SKM-1 treated with dmso at 0.1 percent for 144 hours (cell line): Measurements from ENCODE around the gene RSBN1L.

Source experiments
- DNase-seq: peaks from one replicate; lab custom pipeline; 2025; ENCODE audit not compliant: unreplicated experiment; lab: John Stamatoyannopoulos, UW

The RSBN1L gene

DNA sequence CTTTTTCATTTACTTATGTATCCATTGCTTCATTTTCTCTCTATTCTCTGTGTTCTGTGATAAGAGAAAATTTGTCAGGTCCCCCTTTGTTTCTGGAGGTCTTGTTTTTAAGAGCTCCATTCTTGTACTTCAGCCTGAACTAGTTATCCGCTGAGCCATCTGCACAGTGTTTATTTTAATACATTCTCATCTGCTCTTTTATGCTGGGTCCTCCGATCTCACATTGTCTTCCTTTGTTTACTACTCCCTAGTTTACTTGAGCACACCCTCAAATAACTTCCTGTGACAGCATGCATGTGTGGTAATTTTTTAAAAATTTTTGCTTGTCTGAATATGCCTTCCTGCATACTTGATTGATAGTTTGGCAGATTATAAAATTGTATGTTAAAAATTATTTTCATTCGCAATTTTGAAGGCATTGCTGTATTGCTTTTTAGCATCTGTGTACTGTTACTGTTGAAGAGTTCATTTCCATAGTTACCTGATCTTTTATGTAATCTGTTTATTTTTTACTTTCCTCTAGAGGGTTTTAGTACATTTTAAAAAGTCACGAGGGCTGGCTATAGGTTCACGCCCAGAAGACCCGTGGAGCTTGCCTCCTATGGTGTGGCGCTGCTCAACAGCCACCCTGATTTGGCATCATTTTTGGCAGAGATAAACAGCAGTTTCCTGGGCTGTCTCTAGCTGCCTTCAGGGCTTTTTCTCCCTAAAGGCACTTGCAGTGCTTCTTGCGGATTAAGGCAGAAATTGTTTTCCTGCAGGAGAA is 31.9 kb downstream of the RSBN1L start:
- no peak for DNase-seq

DNA sequence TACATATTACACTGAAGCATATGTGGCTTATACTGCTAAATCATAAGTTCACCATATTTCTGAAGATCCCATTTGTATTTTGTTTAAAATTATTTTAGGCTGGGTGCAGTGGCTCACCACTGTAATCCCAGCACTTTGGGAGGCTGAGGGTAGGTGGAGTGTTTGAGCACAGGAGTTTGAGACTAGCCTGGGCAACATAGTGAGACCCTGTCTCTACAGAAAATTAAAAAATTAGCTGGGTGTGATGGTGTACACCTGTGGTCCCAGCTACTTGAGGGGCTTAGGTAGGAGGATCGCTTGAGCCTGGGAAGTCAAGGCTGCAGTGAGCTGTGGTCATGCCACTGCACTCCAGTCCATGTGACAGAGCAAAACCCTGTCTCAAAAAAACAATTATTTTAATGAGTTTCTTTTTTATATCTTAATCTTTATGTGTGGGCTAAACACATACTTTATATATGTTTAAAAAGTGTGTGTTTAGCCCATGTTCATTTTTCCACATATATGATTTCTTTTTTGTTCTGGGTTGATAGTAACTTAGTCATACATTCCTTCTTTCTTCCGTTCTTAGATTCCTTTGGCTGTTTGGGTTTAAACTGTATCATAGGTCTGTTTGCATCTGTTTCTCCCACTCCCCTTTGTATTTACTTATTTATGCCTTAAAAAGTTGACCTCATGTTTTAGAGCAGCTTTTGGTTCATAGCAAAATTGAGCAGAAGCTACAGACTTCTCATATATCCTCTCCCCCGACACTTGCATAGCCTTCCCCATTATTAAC is 33.5 kb downstream of the RSBN1L start:
- no peak for DNase-seq

DNA sequence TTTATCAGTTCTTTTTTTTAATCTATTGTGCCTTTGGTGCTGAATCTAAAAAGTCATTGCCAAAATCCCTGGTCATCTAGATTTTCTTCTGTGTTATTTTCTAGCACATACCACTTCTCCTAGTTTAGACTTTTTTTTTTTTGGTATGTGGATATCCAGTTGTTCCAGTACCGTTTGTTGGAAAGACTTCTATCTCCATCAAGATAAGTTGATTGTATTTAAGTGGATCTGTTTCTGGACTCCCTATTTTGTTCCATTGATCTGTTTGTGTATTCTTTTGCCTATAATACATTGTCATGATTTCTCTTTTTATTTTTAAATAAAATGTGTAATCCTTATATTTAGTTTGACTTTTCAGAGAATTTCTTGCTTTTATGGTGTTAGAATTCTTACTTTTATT is 35.5 kb downstream of the RSBN1L start:
- DNase-seq, result no peak

DNA sequence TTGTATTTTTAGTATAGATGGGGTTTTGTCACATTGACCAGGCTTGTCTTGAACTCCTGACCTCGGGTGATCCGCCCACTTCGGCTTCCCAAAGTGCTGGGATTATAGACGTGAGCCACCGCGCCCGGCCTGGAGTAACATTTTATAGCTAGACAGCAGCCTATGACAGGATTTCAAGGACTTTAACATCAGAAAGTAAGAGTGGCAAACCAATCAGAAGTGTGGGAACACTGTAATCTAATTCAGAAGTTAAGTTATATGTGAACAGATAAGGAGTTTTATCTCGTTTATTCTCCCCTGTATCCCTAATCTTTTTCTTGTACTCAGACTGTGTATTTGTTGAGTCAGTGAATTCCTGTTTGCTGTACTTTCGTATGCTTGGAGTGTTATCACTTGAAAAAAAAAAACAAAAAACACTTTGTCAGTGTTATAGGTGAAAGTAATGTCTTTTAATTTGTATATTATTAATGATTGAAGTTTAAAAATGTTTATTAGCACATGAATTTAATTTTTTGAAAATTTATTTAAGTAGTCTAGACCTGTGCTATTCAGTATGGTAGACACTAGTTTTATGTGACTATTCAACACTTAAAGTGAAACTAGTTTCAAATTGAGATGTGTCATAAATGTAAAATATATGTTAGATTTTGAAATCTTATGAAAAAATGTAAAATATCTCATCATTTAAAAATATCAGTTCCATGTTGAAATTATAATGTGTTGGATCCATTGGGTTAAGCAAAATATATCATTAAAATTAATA is 38.6 kb downstream of the RSBN1L start:
- no peak for DNase-seq

DNA sequence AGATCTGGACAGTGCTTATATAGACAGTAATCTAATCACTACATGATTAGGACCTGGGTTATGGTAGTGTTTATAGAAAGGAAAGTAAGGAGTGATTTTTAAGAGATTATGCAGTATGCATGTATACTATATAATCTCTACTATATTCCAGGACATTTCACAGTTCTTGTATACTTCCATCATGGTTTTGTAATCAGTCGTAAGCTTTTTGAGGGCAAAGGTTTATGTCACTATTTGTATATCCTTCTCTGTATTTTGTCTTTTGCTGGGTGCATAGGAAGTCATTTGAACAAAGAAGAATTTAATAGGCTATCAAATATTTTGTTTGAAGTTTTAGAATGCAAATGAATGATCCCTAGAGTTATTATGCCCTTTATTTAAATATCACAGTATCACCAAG is 39.2 kb downstream of the RSBN1L start:
- no peak for DNase-seq

DNA sequence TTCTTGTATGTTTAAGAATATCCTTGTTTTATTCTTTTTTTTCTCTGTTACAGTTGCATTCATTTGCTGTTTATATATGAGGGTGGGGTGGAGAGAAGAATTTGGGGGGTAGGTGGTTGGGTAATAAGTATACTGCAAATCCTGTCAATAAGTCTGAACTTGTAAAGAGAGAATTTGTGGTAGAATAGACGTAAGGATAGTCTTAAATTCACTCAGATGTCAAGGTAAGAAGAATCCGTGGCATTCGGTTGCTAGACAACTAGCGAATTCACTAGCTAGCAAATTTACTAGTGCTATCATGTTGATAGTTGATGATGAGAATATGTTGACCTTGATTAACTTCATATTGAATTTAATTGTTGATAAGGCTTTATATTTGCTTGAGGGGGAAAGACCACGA is 40.7 kb downstream of the RSBN1L start:
- DNase-seq, result no peak

DNA sequence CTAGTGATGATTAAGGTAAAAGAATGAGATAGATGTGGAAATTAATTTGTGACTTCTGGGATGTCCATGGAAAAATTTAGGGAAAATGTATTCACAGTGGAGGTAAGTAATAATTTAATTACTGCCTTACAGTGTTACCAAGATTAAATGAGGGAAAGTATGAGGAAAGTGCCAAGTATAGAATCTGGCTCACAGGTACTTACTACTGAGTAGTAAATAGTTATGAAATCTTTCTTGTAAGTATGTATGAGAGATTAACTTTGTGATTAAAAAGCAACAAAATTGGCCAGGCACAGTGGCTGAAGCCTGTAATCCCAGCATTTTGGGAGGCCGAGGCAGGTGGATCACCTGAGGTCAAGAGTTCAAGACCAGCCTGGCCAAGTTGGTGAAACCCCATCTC is 42.1 kb downstream of the RSBN1L start:
- no peak for DNase-seq

DNA sequence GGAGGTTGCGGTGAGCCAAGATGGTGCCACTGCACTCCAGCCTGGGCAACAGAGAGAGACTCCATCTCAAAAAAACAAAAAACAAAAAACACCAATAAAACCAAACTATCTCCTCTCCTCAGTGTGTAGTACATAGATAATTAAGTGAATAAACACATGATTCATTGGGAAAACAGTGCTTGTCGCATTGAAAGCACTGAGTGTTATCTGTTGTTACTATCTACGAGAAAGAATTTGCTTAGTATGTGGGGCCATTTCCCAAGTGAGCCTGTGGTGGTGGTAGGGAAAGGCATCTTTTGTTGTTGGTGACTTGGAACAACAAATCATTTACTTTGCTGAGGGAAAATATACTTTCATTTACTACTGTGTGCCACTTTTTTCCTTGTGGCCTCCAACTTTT is 42.6 kb downstream of the RSBN1L start:
- no peak for DNase-seq

DNA sequence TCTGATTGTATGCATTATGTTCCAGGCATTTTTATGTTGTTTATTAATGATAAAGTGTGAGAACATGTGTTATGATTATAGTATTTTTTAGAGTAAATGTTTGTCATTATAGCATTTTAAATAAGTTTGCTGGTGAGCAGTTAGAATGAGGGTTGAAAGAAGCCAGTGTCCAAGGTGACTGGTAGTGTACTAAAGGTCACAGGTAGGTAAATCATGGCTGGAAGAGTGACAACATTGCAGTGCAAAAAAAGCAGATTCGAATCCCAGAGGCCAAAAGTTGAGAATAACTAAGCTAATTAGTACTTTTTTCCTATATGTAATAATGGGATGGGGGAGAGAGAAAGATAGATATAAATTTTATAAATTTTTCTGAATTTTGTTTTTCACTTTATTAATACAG is 44.0 kb downstream of the RSBN1L start:
- no peak for DNase-seq

DNA sequence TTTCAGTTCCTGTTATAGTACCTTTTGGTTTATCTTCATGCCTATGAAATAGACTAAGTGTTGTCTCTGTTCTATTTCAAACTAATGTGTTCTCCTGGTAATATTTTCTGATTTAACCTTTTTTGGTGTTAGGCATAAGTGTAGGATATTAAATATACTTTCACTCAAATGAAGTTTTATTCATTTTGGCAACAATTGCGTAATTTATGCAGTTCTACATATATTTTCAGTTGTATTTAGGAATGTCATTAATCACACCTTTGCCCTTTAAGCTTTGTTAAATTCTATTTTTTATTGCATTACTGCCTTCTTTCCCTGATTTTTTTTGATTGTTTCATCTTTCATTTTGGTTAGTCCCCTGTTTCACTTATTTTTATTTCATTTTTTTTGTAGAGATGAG is 47.3 kb downstream of the RSBN1L start:
- DNase-seq, result no peak

DNA sequence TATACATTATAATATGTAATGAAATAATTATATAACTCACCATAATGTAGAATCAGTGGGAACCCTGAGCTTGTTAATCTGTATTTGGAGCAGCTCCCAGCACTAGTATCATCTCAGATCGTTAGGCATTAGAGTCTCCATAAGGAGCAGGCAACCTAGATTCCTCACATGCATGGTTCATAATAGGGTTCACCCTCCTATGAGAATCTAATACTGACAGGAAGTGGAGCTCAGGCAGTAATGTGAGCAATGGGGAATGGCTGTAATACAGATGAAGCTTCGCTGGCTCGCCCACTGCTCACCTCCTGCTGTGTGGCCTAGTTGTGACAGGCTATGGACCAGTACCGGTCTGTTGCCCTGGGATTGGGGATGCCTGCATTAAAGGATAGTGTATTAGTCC is 49.5 kb downstream of the RSBN1L start:
- DNase-seq, result no peak

DNA sequence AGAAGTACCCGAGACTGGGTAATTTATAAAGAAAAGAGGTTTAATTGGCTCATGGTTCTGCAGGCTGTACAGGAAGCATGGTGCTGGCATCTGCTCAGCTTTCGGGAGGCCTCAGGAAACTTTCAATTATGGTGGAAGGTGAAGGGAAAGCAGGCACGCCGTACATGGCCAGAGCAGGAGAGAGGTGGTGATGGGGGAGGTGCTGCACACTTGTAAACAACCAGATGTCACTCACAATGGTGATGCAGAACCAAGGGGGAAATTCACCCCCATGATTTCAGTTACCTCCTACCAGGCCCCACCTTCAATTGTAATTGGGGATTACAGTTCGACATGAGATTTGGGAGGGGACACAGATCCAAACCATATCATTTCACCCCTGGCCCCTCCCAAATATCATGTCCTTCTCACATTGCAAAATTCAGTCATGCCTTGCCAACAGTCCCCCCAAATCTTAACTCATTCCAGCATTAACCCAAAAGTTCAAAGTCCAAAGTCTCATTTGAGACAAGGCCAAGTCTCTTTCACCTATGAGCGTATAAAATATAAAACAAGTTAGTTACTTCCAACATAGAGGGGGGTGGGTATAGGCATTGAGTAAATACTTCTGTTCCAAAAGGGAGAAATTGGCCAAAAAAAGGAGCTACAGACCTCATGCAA is 50.0 kb downstream of the RSBN1L start:
- DNase-seq, result no peak

DNA sequence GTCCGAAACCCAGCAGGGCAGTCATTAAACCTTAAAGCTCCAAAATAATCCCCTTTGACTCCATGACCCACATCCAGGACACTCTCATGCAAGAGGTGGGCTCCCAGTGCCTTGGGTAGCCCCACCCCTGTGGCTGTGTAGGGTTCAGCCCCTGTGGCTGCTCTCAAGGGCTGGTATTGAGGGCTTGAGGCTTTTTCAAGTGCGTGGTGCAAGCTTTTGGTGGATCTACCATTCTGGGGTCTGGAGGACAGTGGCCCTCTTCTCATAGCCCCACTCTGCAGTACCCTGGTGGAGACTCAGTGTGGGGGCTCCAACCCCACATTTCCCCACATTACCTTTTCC is 50.5 kb downstream of the RSBN1L start:
- DNase-seq, result no peak

DNA sequence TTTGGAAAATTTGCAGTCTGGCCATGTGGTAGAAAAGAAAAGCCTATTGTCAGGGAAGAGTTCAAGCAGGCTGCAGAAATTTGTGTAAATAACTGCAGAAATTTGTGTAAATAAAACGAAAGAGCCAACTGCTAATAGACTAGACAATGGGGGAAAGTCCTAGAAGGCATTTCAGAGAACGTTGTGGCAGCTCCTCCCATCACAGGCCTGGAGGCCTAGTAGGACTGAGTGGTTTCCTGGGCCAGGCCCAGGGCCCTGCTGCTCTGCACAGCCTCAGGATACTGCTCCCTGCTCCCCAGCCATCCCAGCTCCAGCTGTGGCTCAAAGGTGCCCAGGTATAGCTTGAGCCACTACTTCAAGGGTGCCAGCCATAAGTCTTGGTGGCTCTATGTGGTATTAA is 50.9 kb downstream of the RSBN1L start:
- DNase-seq, result no peak

DNA sequence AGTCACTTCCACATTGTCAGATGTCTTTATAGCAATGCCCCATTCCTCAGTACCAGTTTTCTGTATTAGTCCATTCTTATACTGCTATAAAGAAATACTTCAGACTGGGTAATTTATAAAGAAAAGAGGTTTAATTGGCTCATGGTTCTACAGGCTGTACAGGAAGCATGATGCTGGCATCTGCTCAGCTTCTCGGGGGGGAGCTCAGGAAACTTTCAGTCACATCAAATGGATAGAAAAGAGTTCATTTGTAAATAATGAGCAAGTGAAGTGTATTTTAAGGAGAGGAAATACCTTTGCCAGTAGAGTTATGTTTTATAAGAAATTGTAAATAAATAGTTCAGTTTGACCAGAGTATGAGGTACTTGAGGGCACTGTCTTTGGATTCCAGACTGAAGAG is 51.5 kb downstream of the RSBN1L start:
- DNase-seq, result no peak

DNA sequence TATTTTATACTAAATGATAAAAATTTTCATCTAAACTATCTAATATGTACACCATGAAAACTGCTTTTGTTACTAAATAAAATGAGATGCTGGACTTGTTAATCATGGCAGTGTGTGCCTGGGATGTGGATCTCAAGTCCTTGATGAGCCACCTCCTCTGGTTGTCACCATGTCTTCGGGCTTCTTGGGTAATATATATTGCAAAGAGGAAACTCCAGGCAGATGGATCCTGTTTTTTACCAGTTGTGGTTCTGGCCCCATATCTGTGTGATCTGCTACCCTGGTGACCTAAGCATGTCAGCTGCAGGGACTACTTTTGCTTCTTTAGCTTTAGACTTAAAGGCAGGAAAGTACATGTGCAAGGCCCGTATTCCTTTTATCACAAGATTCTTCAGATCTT is 55.8 kb downstream of the RSBN1L start:
- DNase-seq, result peak; percentile 93

DNA sequence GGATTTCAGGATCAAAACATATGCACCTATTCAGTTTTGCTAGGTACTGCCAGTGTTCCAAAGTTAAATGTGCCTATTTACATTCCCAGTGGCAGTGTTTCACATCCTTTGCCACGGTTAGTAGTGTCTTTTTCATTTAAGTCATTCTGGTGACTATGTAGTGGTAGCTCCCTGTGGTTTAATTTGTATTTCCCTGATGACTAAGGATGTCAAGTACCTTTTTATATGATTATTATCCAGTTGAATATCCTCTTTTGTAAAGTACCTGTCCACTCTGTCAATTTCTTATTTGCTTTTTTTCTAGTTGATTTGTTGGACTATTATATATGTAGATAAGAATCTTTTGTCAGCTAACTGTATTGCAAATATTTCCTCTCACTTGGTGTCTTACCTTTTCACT is 56.9 kb downstream of the RSBN1L start:
- DNase-seq, result no peak

DNA sequence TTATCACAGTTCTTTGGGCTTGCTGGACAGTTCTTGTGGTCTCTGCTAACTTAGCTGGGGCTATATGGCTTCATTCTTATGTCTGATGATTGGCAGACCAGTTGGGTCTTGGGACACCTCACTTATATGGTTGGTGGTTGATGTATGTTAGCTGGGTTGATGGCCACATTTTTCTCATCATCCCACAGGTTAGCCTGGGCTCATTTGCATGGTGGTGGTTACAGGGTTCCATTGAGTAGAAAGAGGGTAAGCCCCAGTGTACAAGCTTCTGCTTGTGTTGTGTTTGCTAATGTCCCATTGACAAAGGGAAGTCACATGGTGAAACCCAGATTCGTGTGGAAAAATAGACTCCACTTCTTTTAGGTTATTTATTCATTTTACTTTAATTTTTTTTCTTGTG is 61.3 kb downstream of the RSBN1L start:
- DNase-seq, result no peak

DNA sequence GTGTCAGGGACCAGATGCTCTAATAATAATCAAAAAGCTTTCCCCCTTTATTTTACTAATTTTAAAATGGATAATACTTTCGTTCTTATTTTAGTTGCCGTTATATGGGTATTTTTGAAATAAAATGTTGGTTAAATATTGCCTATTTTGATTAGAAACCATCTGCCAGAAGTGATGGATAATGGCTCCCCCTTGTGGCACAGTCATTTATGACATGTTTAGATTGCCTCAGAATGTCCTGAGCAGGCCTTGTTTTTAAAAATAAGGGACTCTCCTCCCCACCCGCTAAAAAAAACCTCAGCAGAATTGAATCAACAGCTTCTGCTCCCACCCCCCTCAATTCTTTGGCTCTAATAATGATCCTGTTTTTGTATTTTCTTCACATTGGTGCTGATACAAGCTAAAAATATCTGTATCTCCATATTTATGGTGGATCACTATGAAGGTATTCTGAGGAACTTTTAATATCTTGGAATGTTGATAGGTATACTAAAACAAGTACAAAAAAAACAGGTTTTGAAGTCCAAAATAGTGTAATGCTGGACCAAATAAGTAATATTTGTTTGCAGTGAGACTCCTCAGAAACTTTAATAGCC is 63.1 kb downstream of the RSBN1L start:
- DNase-seq, result peak; percentile 17

DNA sequence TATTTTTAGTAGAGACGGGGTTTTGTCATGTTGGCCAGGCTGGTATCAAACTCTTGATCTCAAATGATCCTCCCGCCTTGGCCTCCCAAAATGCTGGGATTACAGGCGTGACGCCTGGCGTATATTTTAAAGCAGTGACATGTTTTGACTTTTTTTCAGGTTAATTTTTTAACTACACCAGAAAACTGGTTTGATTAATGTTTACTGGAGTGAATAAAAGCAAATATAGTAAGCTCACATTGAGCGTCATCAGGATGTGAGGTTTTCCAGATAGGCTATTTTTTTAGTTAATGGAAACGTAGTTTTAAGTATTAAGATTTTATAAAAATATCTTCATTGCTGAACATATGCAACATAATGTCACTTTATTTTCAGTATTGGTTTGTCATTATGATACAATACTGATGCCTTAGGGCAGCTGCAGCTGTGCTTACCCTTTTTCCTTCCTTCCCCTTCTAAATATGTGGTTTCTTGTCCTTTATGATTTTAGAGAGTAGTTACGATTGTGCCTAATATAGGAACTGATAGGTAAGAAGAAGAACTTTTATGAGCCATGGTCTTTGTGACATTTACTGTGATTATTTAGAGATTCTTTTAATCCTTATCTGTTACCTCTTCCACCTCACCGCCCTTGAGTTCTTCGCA is 64.7 kb downstream of the RSBN1L start:
- DNase-seq, result no peak

DNA sequence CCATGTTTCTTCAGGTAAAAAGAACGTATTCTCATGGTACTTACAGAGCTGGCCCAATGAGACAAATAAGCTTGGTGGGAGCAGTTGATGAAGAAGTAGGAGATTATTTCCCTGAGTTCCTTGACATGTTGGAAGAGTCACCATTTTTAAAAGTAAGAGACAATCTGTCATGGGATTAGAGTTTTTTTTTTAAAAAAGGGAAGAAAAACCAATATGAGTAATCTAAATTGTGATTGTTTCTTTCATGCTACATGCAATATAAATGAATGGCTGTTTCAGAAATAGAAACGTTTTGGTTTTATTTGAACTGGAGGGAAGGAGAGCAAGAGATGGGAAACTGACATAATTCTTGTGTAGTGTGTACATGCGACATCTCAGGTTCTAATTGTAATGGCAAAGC is 69.2 kb downstream of the RSBN1L start:
- no peak for DNase-seq
